ENCODE measurements around the gene WDR37. TPM values are rescaled to one million over a fixed set of nuclear protein-coding genes. Genes with fewer than 3 reads are reported as not detected.
A peak's percentile ranks its signal among the peaks of the same experiment; 100 is the strongest.

WDR37 gene
- total and polyA plus RNA-seq, 4 donors, result 18.7 to 32.6 (median 28.9) TPM

DNA sequence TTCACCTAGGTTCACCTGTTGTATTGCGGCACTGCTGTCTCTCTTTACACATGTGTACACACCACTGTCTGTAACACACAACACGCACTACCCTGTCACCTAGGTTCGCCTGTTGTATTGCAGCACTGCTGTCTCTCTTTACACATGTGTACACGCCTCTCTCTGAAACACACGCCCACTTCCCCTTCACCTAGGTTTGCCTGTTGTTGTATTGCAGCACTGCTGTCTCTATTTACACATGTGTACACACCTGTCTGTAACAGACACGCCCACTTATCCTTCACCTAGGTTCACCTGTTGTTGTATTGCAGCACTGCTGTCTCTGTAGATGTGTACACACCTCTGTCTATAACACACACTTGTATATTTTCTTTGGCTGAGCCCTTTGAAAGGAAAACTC, 51.5 kb downstream of the WDR37 start:
- 90% methylated on average over 6 of the region's 6 CpGs for WGBS (ENCODE audit: insufficient coverage)
- no peaks in the 10 kb centered on the region for H3K27me3 ChIP-seq (ENCODE audit: control insufficient read depth, insufficient read depth, low read length)
- no peak for DNase-seq (ENCODE audit: low read depth in 4 of 6, low spot score in 6 of 6)
- no peaks in the 10 kb centered on the region for H3K9me3 ChIP-seq (ENCODE audit: control insufficient read depth, insufficient read depth, low read length)
- no peak overlapping the region for H3K4me3 ChIP-seq (ENCODE audit: low read depth, low read length)
- H3K27ac ChIP-seq (ENCODE audit: low read depth, low read length), result no peak overlapping the region
- H3K4me1 ChIP-seq (ENCODE audit: control insufficient read depth, insufficient read depth, low read length), result no peaks in the 10 kb centered on the region
- peaks cover 57% of the 10 kb centered on the region for H3K36me3 ChIP-seq (ENCODE audit: control insufficient read depth, insufficient read depth, low read length)

GRCh38 chr10:1109795-1110673, 53.8 kb downstream of the WDR37 start:
- Histone ChIP-seq H3K27me3 (ENCODE audit: control insufficient read depth, insufficient read depth, low read length) (no peaks in the 10 kb centered on the region), H3K9me3 (ENCODE audit: control insufficient read depth, insufficient read depth, low read length) (no peaks in the 10 kb centered on the region), H3K36me3 (ENCODE audit: control insufficient read depth, insufficient read depth, low read length) (peaks cover 49% of the 10 kb centered on the region), H3K4me3 (ENCODE audit: low read depth, low read length) (no peak overlapping the region), H3K4me1 (ENCODE audit: control insufficient read depth, insufficient read depth, low read length) (no peaks in the 10 kb centered on the region), H3K27ac (ENCODE audit: low read depth, low read length) (no peak overlapping the region)
- 81% methylated on average over 21 of the region's 32 CpGs for WGBS (ENCODE audit: insufficient coverage)
- DNase-seq (ENCODE audit: low read depth in 4 of 6, low spot score in 6 of 6), result peak in 4 of 6 donors; percentile 35 to 90 (median 62)

DNA sequence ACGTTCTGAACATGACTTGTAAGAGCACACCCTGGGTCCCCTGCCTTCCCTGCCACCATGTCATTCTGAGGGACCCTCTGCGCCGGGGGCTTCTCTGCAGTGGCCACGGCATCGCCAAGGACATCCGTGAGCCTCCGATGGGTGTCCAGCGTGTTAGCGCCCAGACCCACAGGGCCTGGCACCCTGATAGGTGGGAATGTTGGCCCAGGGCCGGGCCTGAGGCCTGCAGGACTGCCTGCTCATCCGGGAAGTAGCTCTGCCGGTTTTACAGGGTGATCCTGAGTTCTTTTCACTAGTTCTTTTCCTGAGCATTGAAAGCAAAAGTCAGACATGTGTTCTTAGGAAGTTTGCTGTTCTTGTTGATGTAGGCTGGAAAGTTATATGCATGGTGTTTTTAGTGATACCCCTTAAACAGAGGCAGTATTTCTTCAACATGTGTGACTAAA, 54.5 kb downstream of the WDR37 start:
- H3K36me3 ChIP-seq (ENCODE audit: control insufficient read depth, insufficient read depth, low read length), result peaks cover 46% of the 10 kb centered on the region
- 89% methylated on average over 12 of the region's 12 CpGs for WGBS (ENCODE audit: insufficient coverage)
- no peak overlapping the region for H3K27ac ChIP-seq (ENCODE audit: low read depth, low read length)
- no peaks in the 10 kb centered on the region for H3K4me1 ChIP-seq (ENCODE audit: control insufficient read depth, insufficient read depth, low read length)
- no peaks in the 10 kb centered on the region for H3K27me3 ChIP-seq (ENCODE audit: control insufficient read depth, insufficient read depth, low read length)
- no peak for DNase-seq (ENCODE audit: low read depth in 4 of 6, low spot score in 6 of 6)
- no peaks in the 10 kb centered on the region for H3K9me3 ChIP-seq (ENCODE audit: control insufficient read depth, insufficient read depth, low read length)
- no peak overlapping the region for H3K4me3 ChIP-seq (ENCODE audit: low read depth, low read length)

DNA sequence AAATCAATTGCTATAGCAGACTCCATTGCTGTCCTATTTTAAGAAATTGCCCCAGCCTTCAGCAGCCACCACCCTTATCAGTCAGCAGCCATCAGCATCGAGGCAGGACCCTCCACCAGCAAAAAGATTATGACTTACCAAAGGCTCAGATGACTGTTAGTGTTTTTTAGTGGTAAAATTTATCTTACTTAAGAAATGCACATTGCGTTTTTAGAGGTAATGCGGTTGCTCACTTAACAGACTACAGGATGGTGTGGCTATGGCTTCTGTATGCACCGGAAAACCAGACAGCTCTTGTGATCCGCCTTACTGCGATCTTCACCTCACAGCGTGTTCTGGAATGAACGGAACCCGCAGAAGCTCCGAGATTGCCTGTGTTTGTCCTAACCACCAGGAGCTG, 58.1 kb downstream of the WDR37 start:
- 92% methylated on average over 9 of the region's 10 CpGs for WGBS (ENCODE audit: insufficient coverage)

GRCh38 chr10:1114719-1115606, 58.8 kb downstream of the WDR37 start:
- Histone ChIP-seq H3K4me3 (ENCODE audit: low read depth, low read length) (no peak overlapping the region), H3K9me3 (ENCODE audit: control insufficient read depth, insufficient read depth, low read length) (no peaks in the 10 kb centered on the region), H3K36me3 (ENCODE audit: control insufficient read depth, insufficient read depth, low read length) (peaks cover 43% of the 10 kb centered on the region), H3K27me3 (ENCODE audit: control insufficient read depth, insufficient read depth, low read length) (no peaks in the 10 kb centered on the region), H3K27ac (ENCODE audit: low read depth, low read length) (no peak overlapping the region), H3K4me1 (ENCODE audit: control insufficient read depth, insufficient read depth, low read length) (peaks cover under 1% of the 10 kb centered on the region)
- no peak for DNase-seq (ENCODE audit: low read depth in 4 of 6, low spot score in 6 of 6)
- 63% methylated on average over 5 of the region's 12 CpGs for WGBS (ENCODE audit: insufficient coverage)

More for the DNA sequence above, 58.1 kb downstream of the WDR37 start:
- no peaks in the 10 kb centered on the region for H3K4me1 ChIP-seq (ENCODE audit: control insufficient read depth, insufficient read depth, low read length)
- H3K27me3 ChIP-seq (ENCODE audit: control insufficient read depth, insufficient read depth, low read length), result no peaks in the 10 kb centered on the region
- H3K4me3 ChIP-seq (ENCODE audit: low read depth, low read length), result no peak overlapping the region
- no peak overlapping the region for H3K27ac ChIP-seq (ENCODE audit: low read depth, low read length)
- peaks cover 46% of the 10 kb centered on the region for H3K36me3 ChIP-seq (ENCODE audit: control insufficient read depth, insufficient read depth, low read length)
- no peaks in the 10 kb centered on the region for H3K9me3 ChIP-seq (ENCODE audit: control insufficient read depth, insufficient read depth, low read length)
- DNase-seq (ENCODE audit: low read depth in 4 of 6, low spot score in 6 of 6), result no peak

GRCh38 chr10:1115607-1115955, 59.4 kb downstream of the WDR37 start:
- Histone ChIP-seq H3K36me3 (ENCODE audit: control insufficient read depth, insufficient read depth, low read length) (peaks cover 39% of the 10 kb centered on the region), H3K27ac (ENCODE audit: low read depth, low read length) (no peak overlapping the region), H3K4me1 (ENCODE audit: control insufficient read depth, insufficient read depth, low read length) (peaks cover 7% of the 10 kb centered on the region), H3K4me3 (ENCODE audit: low read depth, low read length) (no peak overlapping the region), H3K27me3 (ENCODE audit: control insufficient read depth, insufficient read depth, low read length) (no peaks in the 10 kb centered on the region), H3K9me3 (ENCODE audit: control insufficient read depth, insufficient read depth, low read length) (no peaks in the 10 kb centered on the region)
- WGBS (ENCODE audit: insufficient coverage), result 90% methylated on average over 4 of the region's 6 CpGs
- no peak for DNase-seq (ENCODE audit: low read depth in 4 of 6, low spot score in 6 of 6)

DNA sequence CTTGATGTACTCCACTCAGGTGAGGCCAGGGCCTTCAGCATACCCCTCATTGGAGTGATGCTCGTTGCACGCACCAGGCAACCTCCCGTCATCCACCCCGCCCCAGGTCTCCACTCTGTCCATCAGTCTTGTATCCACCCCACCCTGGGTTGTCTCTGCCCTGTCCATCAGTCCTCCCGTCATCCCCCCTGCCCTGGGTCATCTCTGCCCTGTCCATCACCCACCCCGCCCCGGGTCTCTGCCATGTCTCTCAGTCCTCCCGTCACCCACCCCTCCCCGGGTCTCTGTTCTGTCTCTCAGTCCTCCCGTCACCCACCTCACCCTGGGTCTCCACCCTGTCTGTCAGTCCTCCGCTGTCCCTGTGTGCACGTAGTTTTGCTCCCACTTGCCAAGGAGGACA, 59.9 kb downstream of the WDR37 start:
- WGBS (ENCODE audit: insufficient coverage), result 92% methylated on average over 11 of the region's 12 CpGs
- Histone ChIP-seq H3K4me3 (ENCODE audit: low read depth, low read length) (no peak overlapping the region), H3K27ac (ENCODE audit: low read depth, low read length) (no peak overlapping the region), H3K4me1 (ENCODE audit: control insufficient read depth, insufficient read depth, low read length) (peaks cover 11% of the 10 kb centered on the region), H3K36me3 (ENCODE audit: control insufficient read depth, insufficient read depth, low read length) (peaks cover 37% of the 10 kb centered on the region), H3K9me3 (ENCODE audit: control insufficient read depth, insufficient read depth, low read length) (no peaks in the 10 kb centered on the region), H3K27me3 (ENCODE audit: control insufficient read depth, insufficient read depth, low read length) (no peaks in the 10 kb centered on the region)
- no peak for DNase-seq (ENCODE audit: low read depth in 4 of 6, low spot score in 6 of 6)

GRCh38 chr10:1116696-1117280, 60.6 kb downstream of the WDR37 start:
- no peak overlapping the region for H3K4me3 ChIP-seq (ENCODE audit: low read depth, low read length)
- 94% methylated on average over 7 of the region's 10 CpGs for WGBS (ENCODE audit: insufficient coverage)
- H3K36me3 ChIP-seq (ENCODE audit: control insufficient read depth, insufficient read depth, low read length), result peaks cover 39% of the 10 kb centered on the region
- H3K27me3 ChIP-seq (ENCODE audit: control insufficient read depth, insufficient read depth, low read length), result no peaks in the 10 kb centered on the region
- peaks cover 19% of the 10 kb centered on the region for H3K4me1 ChIP-seq (ENCODE audit: control insufficient read depth, insufficient read depth, low read length)
- DNase-seq (ENCODE audit: low read depth in 4 of 6, low spot score in 6 of 6), result no peak
- H3K9me3 ChIP-seq (ENCODE audit: control insufficient read depth, insufficient read depth, low read length), result no peaks in the 10 kb centered on the region
- H3K27ac ChIP-seq (ENCODE audit: low read depth, low read length), result no peak overlapping the region

DNA sequence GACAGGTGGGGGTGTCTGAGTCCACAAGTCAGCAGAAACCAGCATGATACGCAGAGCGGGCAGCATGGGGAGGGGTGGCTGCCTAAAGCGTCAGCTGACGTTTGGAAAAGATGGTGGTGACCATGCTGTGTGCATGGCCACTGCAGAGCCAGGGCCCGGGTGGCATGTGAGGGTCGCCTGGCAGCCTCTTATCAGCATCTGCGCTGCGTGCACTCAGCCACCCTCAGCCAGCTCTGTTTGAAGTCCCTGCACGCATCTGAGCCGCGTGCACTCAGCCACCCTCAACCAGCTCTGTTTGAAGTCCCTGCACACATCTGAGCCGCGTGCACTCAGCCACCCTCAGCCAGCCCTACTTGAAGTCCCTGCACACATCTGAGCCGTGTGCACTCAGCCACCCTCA, 61.5 kb downstream of the WDR37 start:
- H3K36me3 ChIP-seq (ENCODE audit: control insufficient read depth, insufficient read depth, low read length), result peaks cover 44% of the 10 kb centered on the region
- WGBS (ENCODE audit: insufficient coverage), result 85% methylated on average over 11 of the region's 14 CpGs

More for the DNA sequence above, 61.5 kb downstream of the WDR37 start:
- Histone ChIP-seq H3K4me1 (ENCODE audit: control insufficient read depth, insufficient read depth, low read length) (peaks cover 24% of the 10 kb centered on the region), H3K27me3 (ENCODE audit: control insufficient read depth, insufficient read depth, low read length) (no peaks in the 10 kb centered on the region), H3K27ac (ENCODE audit: low read depth, low read length) (no peak overlapping the region), H3K9me3 (ENCODE audit: control insufficient read depth, insufficient read depth, low read length) (no peaks in the 10 kb centered on the region), H3K4me3 (ENCODE audit: low read depth, low read length) (no peak overlapping the region)
- no peak for DNase-seq (ENCODE audit: low read depth in 4 of 6, low spot score in 6 of 6)

All from spinal cord (tissue), 10 donors.